ENCODE measurements around the gene MGAT4B. TPM values are rescaled to one million over a fixed set of nuclear protein-coding genes. Genes with fewer than 3 reads are reported as not detected.
A peak's percentile ranks its signal among the peaks of the same experiment; 100 is the strongest.
"Not testable (repeated sequence)": the region's sequence is repeated elsewhere in the genome, so short reads cannot be mapped to it uniquely, and the experiment has no call there.

MGAT4B gene
- polyA plus RNA-seq, 2 donors = 59.2 to 66.8 TPM

- peaks cover 35 to 50% of the 10 kb centered on the region in 2 donors for H3K36me3 ChIP-seq (ENCODE audit: control insufficient read depth in 2 of 2, insufficient read depth in 2 of 2, low read length in 1 of 2)
- H3K4me3 ChIP-seq (ENCODE audit: low read depth in 1 of 2, low read length in 2 of 2) = no peak overlapping the region
- H3K27me3 ChIP-seq (ENCODE audit: control insufficient read depth in 1 of 2, insufficient read depth in 2 of 2, low read length in 2 of 2) = no peaks in the 10 kb centered on the region
- peak overlapping the region; percentile 30 to 45 for H3K27ac ChIP-seq (ENCODE audit: low read depth in 2 of 2, low read length in 1 of 2)
- WGBS, 2 donors = 79 to 82% methylated on average over 19 of the region's 19 CpGs
- peaks cover 0 to 6% of the 10 kb centered on the region in 2 donors for H3K4me1 ChIP-seq (ENCODE audit: control insufficient read depth in 2 of 2, insufficient read depth in 2 of 2, low read length in 1 of 2)
- H3K9me3 ChIP-seq (ENCODE audit: control insufficient read depth in 2 of 2, insufficient read depth in 1 of 2, low read depth in 1 of 2, low read length in 1 of 2) = no peaks in the 10 kb centered on the region
These were observed 29.8 kb upstream of the MGAT4B start for GRCh38 chr5:179836225-179837019.

GRCh38 chr5:179834871-179835270, 28.2 kb upstream of the MGAT4B start:
- H3K9me3 ChIP-seq (ENCODE audit: control insufficient read depth in 2 of 2, insufficient read depth in 1 of 2, low read depth in 1 of 2, low read length in 1 of 2); H3K27me3 ChIP-seq (ENCODE audit: control insufficient read depth in 1 of 2, insufficient read depth in 2 of 2, low read length in 2 of 2); H3K4me1 ChIP-seq (ENCODE audit: control insufficient read depth in 2 of 2, insufficient read depth in 2 of 2, low read length in 1 of 2); H3K27ac ChIP-seq (ENCODE audit: low read depth in 2 of 2, low read length in 1 of 2); H3K4me3 ChIP-seq (ENCODE audit: low read depth in 1 of 2, low read length in 2 of 2): not testable (repeated sequence)
- 88 to 92% methylated on average over 17 to 25 of the region's 28 CpGs for WGBS, 2 donors
- H3K36me3 ChIP-seq (ENCODE audit: control insufficient read depth in 2 of 2, insufficient read depth in 2 of 2, low read length in 1 of 2) = peaks cover 35 to 50% of the 10 kb centered on the region in 2 donors

- peaks cover 0 to 4% of the 10 kb centered on the region in 2 donors for H3K4me1 ChIP-seq (ENCODE audit: control insufficient read depth in 2 of 2, insufficient read depth in 2 of 2, low read length in 1 of 2)
- peaks cover 35 to 55% of the 10 kb centered on the region in 2 donors for H3K36me3 ChIP-seq (ENCODE audit: control insufficient read depth in 2 of 2, insufficient read depth in 2 of 2, low read length in 1 of 2)
These were observed 27.5 kb upstream of the MGAT4B start for GRCh38 chr5:179834120-179834519.

GRCh38 chr5:179833709-179834070, 27.0 kb upstream of the MGAT4B start:
- H3K27ac ChIP-seq (ENCODE audit: low read depth in 2 of 2, low read length in 1 of 2) = no peak overlapping the region
- H3K4me1 ChIP-seq (ENCODE audit: control insufficient read depth in 2 of 2, insufficient read depth in 2 of 2, low read length in 1 of 2) = peaks cover 0 to 4% of the 10 kb centered on the region in 2 donors
- H3K36me3 ChIP-seq (ENCODE audit: control insufficient read depth in 2 of 2, insufficient read depth in 2 of 2, low read length in 1 of 2) = peaks cover 35 to 59% of the 10 kb centered on the region in 2 donors
- no peaks in the 10 kb centered on the region for H3K9me3 ChIP-seq (ENCODE audit: control insufficient read depth in 2 of 2, insufficient read depth in 1 of 2, low read depth in 1 of 2, low read length in 1 of 2)
- WGBS, 2 donors = 96% methylated on average over 3 of the region's 3 CpGs
- H3K27me3 ChIP-seq (ENCODE audit: control insufficient read depth in 1 of 2, insufficient read depth in 2 of 2, low read length in 2 of 2) = no peaks in the 10 kb centered on the region
- H3K4me3 ChIP-seq (ENCODE audit: low read depth in 1 of 2, low read length in 2 of 2) = no peak overlapping the region

More at GRCh38 chr5:179834120-179834519, 27.5 kb upstream of the MGAT4B start:
- 81 to 90% methylated on average over 8 of the region's 8 CpGs for WGBS, 2 donors
- Histone ChIP-seq H3K27me3 (ENCODE audit: control insufficient read depth in 1 of 2, insufficient read depth in 2 of 2, low read length in 2 of 2) (no peaks in the 10 kb centered on the region), H3K9me3 (ENCODE audit: control insufficient read depth in 2 of 2, insufficient read depth in 1 of 2, low read depth in 1 of 2, low read length in 1 of 2) (no peaks in the 10 kb centered on the region), H3K27ac (ENCODE audit: low read depth in 2 of 2, low read length in 1 of 2) (no peak overlapping the region), H3K4me3 (ENCODE audit: low read depth in 1 of 2, low read length in 2 of 2) (no peak overlapping the region)

- Histone ChIP-seq H3K4me1 (ENCODE audit: control insufficient read depth in 2 of 2, insufficient read depth in 2 of 2, low read length in 1 of 2) (peaks cover 0 to 4% of the 10 kb centered on the region in 2 donors), H3K4me3 (ENCODE audit: low read depth in 1 of 2, low read length in 2 of 2) (no peak overlapping the region), H3K27me3 (ENCODE audit: control insufficient read depth in 1 of 2, insufficient read depth in 2 of 2, low read length in 2 of 2) (no peaks in the 10 kb centered on the region), H3K36me3 (ENCODE audit: control insufficient read depth in 2 of 2, insufficient read depth in 2 of 2, low read length in 1 of 2) (peaks cover 33 to 58% of the 10 kb centered on the region in 2 donors), H3K27ac (ENCODE audit: low read depth in 2 of 2, low read length in 1 of 2) (no peak overlapping the region), H3K9me3 (ENCODE audit: control insufficient read depth in 2 of 2, insufficient read depth in 1 of 2, low read depth in 1 of 2, low read length in 1 of 2) (no peaks in the 10 kb centered on the region)
- 83 to 87% methylated on average over 23 of the region's 23 CpGs for WGBS, 2 donors
These were observed 26.5 kb upstream of the MGAT4B start for GRCh38 chr5:179833056-179833708.

GRCh38 chr5:179832039-179832745, 25.5 kb upstream of the MGAT4B start:
- WGBS, 2 donors = 91 to 93% methylated on average over 20 of the region's 20 CpGs
- Histone ChIP-seq H3K4me1 (ENCODE audit: control insufficient read depth in 2 of 2, insufficient read depth in 2 of 2, low read length in 1 of 2) (peaks cover 0 to 4% of the 10 kb centered on the region in 2 donors), H3K27ac (ENCODE audit: low read depth in 2 of 2, low read length in 1 of 2) (no peak overlapping the region), H3K9me3 (ENCODE audit: control insufficient read depth in 2 of 2, insufficient read depth in 1 of 2, low read depth in 1 of 2, low read length in 1 of 2) (no peaks in the 10 kb centered on the region), H3K4me3 (ENCODE audit: low read depth in 1 of 2, low read length in 2 of 2) (no peak overlapping the region), H3K27me3 (ENCODE audit: control insufficient read depth in 1 of 2, insufficient read depth in 2 of 2, low read length in 2 of 2) (no peaks in the 10 kb centered on the region), H3K36me3 (ENCODE audit: control insufficient read depth in 2 of 2, insufficient read depth in 2 of 2, low read length in 1 of 2) (peaks cover 23 to 49% of the 10 kb centered on the region in 2 donors)

- WGBS, 2 donors = 95 to 96% methylated on average over 7 of the region's 7 CpGs
- Histone ChIP-seq H3K36me3 (ENCODE audit: control insufficient read depth in 2 of 2, insufficient read depth in 2 of 2, low read length in 1 of 2) (peaks cover 19 to 43% of the 10 kb centered on the region in 2 donors), H3K4me1 (ENCODE audit: control insufficient read depth in 2 of 2, insufficient read depth in 2 of 2, low read length in 1 of 2) (peaks cover 0 to 4% of the 10 kb centered on the region in 2 donors), H3K27ac (ENCODE audit: low read depth in 2 of 2, low read length in 1 of 2) (no peak overlapping the region), H3K9me3 (ENCODE audit: control insufficient read depth in 2 of 2, insufficient read depth in 1 of 2, low read depth in 1 of 2, low read length in 1 of 2) (no peaks in the 10 kb centered on the region), H3K4me3 (ENCODE audit: low read depth in 1 of 2, low read length in 2 of 2) (no peak overlapping the region), H3K27me3 (ENCODE audit: control insufficient read depth in 1 of 2, insufficient read depth in 2 of 2, low read length in 2 of 2) (no peaks in the 10 kb centered on the region)
These were observed 24.3 kb upstream of the MGAT4B start for GRCh38 chr5:179830818-179831468.

GRCh38 chr5:179829732-179830435, 23.2 kb upstream of the MGAT4B start:
- no peaks in the 10 kb centered on the region for H3K9me3 ChIP-seq (ENCODE audit: control insufficient read depth in 2 of 2, insufficient read depth in 1 of 2, low read depth in 1 of 2, low read length in 1 of 2)
- H3K36me3 ChIP-seq (ENCODE audit: control insufficient read depth in 2 of 2, insufficient read depth in 2 of 2, low read length in 1 of 2) = peaks cover 25 to 54% of the 10 kb centered on the region in 2 donors
- H3K27me3 ChIP-seq (ENCODE audit: control insufficient read depth in 1 of 2, insufficient read depth in 2 of 2, low read length in 2 of 2) = no peaks in the 10 kb centered on the region
- H3K4me1 ChIP-seq (ENCODE audit: control insufficient read depth in 2 of 2, insufficient read depth in 2 of 2, low read length in 1 of 2) = peaks cover 0 to 4% of the 10 kb centered on the region in 2 donors
- no peak overlapping the region for H3K4me3 ChIP-seq (ENCODE audit: low read depth in 1 of 2, low read length in 2 of 2)
- no peak overlapping the region for H3K27ac ChIP-seq (ENCODE audit: low read depth in 2 of 2, low read length in 1 of 2)
- 84 to 90% methylated on average over 7 of the region's 7 CpGs for WGBS, 2 donors
